GM21526 (cell line): ENCODE measurements around the gene APLP1.
"Not testable (repeated sequence)": the region's sequence is repeated elsewhere in the genome, so short reads cannot be mapped to it uniquely, and the experiment has no call there.

Source experiments
- ATAC-seq: cut with Tn5 transposase; IDR thresholded peaks from one replicate; pipeline ENCODE4 v1.9.1; 2021; ENCODE audit warnings: moderate library complexity; ENCODE audit not compliant: unreplicated experiment, low FRiP score

APLP1 gene

GRCh38 chr19:35868172-35868822, at the start of gene APLP1:
Gene APLP1 (plus strand): TSS chr19:35868574. CDS start chr19:35868637, 63 bp downstream.
- ATAC-seq, result no peak

DNA sequence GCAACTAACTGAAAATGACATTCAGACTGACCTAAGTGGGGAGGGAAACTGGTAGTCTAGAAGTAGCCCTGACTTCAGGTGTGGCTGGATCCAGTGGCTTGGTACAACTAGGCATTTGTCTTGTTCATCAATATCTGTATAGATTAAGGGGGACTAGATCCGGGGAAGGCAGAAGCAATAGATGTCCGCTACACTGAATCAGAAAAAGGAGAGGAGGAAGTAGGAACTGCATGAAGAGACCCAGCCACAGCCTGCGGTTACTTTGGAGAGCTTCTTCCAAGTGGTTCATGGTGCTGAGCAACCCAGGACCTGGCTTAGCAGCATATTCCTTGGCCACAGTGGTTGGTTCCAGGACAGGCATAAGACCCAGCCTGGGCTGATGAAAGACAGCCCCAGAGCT, 45.8 kb upstream of the APLP1 start:
- no peak for ATAC-seq

DNA sequence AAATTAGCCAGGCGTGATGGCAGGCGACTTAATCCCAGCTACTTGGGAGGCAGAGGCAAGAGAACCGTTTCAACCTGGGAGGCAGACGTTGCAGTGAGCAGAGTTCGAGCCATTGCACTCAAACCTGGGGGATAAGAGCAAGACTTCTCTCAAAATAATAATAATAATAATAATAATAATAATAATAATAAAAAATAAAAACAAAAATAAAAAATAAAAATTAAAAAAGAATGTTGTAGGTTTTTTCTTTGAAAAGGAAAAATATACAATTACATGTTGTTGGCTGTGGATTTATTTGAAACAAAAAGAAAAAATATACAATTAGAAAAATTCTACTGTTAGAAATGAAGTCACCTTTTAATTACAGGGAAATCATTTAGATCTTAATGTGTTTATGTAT, 44.2 kb upstream of the APLP1 start:
- ATAC-seq, result no peak

DNA sequence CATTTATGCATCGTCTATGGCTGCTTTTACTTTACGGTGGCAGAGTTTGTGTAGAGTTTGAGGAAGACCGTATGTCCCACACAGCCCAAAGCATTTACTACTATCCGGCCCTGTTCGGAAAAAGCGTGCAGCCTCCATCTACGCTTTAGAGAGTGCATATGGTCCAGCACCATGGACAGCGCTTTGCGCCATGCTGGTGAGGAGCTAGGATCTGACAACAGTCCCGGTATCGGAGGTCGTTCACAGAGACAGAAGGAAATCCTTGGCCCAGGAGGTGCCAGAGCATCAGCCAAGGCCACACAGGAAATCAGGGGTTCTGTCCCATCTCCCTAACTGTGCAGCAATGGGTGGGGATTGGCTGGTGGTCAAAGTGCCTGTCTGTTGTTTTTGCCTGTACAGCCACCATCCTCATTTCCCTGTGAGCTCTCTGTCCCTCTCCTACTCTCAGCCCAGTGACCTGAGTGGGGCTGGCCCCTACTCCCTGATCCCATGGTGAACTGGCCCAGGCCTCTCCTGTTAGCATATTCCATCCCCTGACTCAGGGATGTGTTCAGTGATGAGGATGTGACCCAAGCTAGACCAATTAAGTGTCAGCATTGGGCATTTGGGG, 39.6 kb upstream of the APLP1 start:
- no peak for ATAC-seq

DNA sequence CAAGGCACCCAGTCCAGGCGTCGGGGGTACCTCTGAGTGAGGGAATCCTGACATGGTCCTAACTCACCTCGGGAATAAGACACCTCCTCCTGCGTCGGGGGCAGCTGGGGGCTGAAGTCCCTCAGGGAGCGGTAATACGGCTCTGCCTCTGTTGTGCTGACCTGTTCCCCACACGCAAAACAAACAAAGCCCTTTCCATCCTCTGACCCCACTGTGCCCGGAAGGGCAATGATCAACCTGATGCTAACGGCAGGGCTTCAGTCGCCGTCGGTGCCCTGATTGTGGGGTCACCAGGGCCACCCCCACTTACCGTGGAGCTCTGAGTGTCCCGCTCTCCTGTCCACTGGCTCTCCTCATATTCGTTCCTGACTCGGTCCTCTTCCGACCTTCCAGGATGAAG, 37.4 kb upstream of the APLP1 start:
- no peak for ATAC-seq

GRCh38 chr19:35832054-35832453, 36.3 kb upstream of the APLP1 start:
- no peak for ATAC-seq

GRCh38 chr19:35833972-35834371, 34.4 kb upstream of the APLP1 start:
- no peak for ATAC-seq

GRCh38 chr19:35836096-35836495, 32.3 kb upstream of the APLP1 start:
- ATAC-seq, result not testable (repeated sequence)

GRCh38 chr19:35841961-35842595, 26.3 kb upstream of the APLP1 start:
- ATAC-seq, result no peak

DNA sequence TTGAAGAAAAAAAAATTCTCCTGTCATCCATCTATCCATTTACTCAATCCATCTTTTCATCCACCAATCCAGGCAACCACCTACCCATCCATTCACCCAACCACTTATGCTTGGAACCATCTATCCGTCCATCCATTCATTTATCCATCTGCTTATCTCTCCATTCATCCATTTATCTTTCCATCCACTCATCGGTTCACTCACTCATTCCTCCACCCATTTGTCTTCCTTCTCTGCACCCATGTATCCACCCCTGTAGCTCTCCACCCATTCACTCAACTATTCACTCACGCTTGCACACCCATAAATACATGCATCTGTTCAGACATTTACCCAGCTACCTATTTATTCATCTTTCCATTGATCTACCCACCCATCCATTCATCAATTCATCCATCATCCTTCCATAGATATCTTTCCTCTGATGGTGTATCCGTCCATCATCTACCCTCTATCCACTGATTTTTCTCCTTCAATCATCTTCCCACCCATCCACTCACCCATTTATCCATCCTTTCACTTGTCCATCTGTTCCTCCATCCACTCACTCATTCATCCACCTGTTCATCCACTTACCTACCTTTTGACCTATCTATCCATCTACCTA, 25.6 kb upstream of the APLP1 start:
- no peak for ATAC-seq

GRCh38 chr19:35843676-35844481, 24.5 kb upstream of the APLP1 start:
- no peak for ATAC-seq

DNA sequence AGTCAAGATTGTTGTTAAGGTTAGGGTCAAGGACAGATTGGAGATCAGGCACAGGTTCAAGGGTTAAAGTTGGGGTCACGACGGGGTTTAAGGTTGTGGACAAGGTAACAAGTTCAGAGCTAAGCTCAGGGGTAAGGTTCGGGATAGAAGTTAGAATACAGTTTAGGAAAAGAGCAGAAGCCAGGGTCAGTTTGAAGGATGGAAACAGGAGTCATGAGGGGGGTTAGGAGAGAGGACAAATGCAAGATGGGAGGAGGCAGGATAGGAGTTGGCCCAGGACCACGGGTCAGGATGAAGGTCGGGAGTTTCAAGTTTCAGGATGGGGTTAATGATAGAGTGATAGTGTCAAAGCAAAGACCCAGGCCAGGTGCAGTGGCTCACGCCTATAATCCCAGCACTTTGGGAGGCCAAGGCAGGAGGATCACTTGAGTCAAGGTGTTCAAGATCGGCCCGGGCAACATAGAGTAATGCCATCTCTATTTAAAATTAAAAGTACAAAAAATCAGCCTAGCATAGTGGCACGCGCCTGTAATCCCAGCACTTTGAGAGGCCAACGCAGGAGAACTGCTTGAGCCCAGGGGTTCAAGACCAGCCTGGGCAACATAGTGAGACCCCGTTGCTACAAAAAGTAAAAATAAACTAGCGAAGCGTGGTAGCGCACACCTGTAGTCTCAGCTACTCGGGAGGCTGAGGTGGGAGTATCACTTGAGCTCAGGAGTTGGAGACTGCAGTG, 23.7 kb upstream of the APLP1 start:
- ATAC-seq, result no peak

- no peak for ATAC-seq
Observed at GRCh38 chr19:35845215-35846037, 22.9 kb upstream of the APLP1 start.

DNA sequence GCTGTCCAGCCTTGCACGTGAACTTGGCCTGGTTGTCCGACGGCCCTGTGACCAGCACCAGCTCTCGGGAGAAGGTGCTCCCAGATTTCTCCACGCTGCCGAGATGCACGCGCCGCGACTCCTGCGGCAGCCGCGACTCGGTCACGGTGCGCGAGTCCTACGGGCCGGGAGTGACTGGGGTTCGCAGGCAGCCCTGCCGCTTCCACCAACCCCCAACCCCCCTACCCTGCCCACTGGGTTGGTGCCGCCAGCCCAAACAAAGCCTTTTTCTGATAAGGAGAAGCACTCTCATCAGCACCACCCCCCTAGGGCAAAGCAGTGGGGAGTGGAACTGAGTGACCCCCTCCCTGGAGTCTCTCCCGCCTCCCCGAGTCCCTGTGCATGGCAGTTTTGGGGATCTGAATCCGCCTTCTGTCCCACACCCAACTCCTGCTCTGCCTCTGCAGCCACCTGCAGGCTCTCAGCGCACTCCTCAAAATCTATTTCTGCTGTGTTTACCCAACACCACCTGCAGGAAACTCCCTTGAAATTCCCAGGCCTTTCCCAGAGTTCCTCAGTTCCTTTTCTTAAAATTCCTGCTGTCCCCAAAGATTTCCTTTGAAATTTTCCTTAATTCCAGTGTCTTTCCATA, 22.2 kb upstream of the APLP1 start:
- no peak for ATAC-seq

GRCh38 chr19:35847911-35848310, 20.5 kb upstream of the APLP1 start:
- ATAC-seq, result no peak

GRCh38 chr19:35848486-35848885, 19.9 kb upstream of the APLP1 start:
- ATAC-seq, result no peak

DNA sequence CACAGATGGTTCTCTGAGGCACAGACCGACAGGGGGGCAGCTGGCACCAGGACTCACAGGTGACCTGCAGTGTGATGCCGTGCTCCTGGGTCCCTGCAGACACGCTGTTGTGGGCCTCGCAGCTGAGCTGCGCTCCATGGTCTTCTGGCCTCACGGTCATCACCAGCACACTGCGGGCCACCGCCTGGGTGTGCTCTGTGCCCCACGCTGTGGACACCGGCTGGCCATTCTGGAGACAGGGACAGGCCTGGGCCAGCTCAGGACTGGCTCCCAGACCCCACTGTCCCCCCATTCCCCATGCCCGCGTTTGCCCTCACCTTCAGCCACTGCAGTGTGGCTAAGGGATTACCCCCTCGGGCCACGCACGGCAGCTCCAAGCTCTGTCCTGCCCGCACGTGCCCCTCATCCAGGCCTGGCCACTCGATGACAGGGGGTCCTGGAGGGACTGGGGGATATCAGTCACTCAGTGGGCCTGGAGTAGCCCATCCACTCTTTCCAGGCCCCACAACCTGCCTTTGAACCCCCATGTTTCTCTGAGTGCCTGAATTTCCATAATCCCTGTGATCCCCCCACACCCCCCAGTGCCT, 19.4 kb upstream of the APLP1 start:
- no peak for ATAC-seq

- ATAC-seq, result no peak
Observed at GRCh38 chr19:35851213-35852028, 17.0 kb upstream of the APLP1 start.
